ENCODE data around the gene CITED4.

CITED4 gene

GRCh38 chr1:40840526-40841323, 21.4 kb downstream of the CITED4 start:
- Histone ChIP-seq H3K27me3 (replicated peaks; ENCODE audit: control insufficient read depth, insufficient read depth, low read length) (peaks cover 34% of the 10 kb centered on the region), H3K4me1 (ENCODE audit: control insufficient read depth, insufficient read depth, low read length) (no peaks in the 10 kb centered on the region), H3K9ac (ENCODE audit: low read length) (no peak overlapping the region), H3K4me3 (ENCODE audit: low read length) (no peak overlapping the region), H3K9me3 (ENCODE audit: control insufficient read depth, low read length) (peaks cover 9% of the 10 kb centered on the region), H3K36me3 (ENCODE audit: control insufficient read depth, insufficient read depth, low read length, severe bottlenecking) (no peaks in the 10 kb centered on the region)
- no peak for DNase-seq (ENCODE audit: low read depth)

GRCh38 chr1:40839943-40840335, 22.2 kb downstream of the CITED4 start:
- no peak overlapping the region for H3K9ac ChIP-seq (ENCODE audit: low read length)
- H3K27me3 ChIP-seq (replicated peaks; ENCODE audit: control insufficient read depth, insufficient read depth, low read length), result peaks cover 40% of the 10 kb centered on the region
- no peak overlapping the region for H3K4me3 ChIP-seq (ENCODE audit: low read length)
- peaks cover 9% of the 10 kb centered on the region for H3K9me3 ChIP-seq (ENCODE audit: control insufficient read depth, low read length)
- no peaks in the 10 kb centered on the region for H3K36me3 ChIP-seq (ENCODE audit: control insufficient read depth, insufficient read depth, low read length, severe bottlenecking)
- DNase-seq (ENCODE audit: low read depth), result no peak
- no peaks in the 10 kb centered on the region for H3K4me1 ChIP-seq (ENCODE audit: control insufficient read depth, insufficient read depth, low read length)

- Histone ChIP-seq H3K36me3 (ENCODE audit: control insufficient read depth, insufficient read depth, low read length, severe bottlenecking) (no peaks in the 10 kb centered on the region), H3K9me3 (ENCODE audit: control insufficient read depth, low read length) (peaks cover 9% of the 10 kb centered on the region), H3K27me3 (replicated peaks; ENCODE audit: control insufficient read depth, insufficient read depth, low read length) (peaks cover 44% of the 10 kb centered on the region), H3K9ac (ENCODE audit: low read length) (no peak overlapping the region), H3K4me1 (ENCODE audit: control insufficient read depth, insufficient read depth, low read length) (no peaks in the 10 kb centered on the region), H3K4me3 (ENCODE audit: low read length) (no peak overlapping the region)
- DNase-seq (ENCODE audit: low read depth), result no peak
Measured at GRCh38 chr1:40838980-40839942, 22.9 kb downstream of the CITED4 start.

GRCh38 chr1:40838045-40838979, 23.9 kb downstream of the CITED4 start:
- H3K27me3 ChIP-seq (replicated peaks; ENCODE audit: control insufficient read depth, insufficient read depth, low read length), result peaks cover 39% of the 10 kb centered on the region
- H3K4me1 ChIP-seq (ENCODE audit: control insufficient read depth, insufficient read depth, low read length), result no peaks in the 10 kb centered on the region
- no peak for DNase-seq (ENCODE audit: low read depth)
- H3K9ac ChIP-seq (ENCODE audit: low read length), result no peak overlapping the region
- H3K9me3 ChIP-seq (ENCODE audit: control insufficient read depth, low read length), result peaks cover 9% of the 10 kb centered on the region
- no peaks in the 10 kb centered on the region for H3K36me3 ChIP-seq (ENCODE audit: control insufficient read depth, insufficient read depth, low read length, severe bottlenecking)
- no peak overlapping the region for H3K4me3 ChIP-seq (ENCODE audit: low read length)

GRCh38 chr1:40837601-40838000, 24.6 kb downstream of the CITED4 start:
- H3K9ac ChIP-seq (ENCODE audit: low read length), result no peak overlapping the region
- H3K4me3 ChIP-seq (ENCODE audit: low read length), result no peak overlapping the region
- H3K9me3 ChIP-seq (ENCODE audit: control insufficient read depth, low read length), result peaks cover 3% of the 10 kb centered on the region
- no peaks in the 10 kb centered on the region for H3K4me1 ChIP-seq (ENCODE audit: control insufficient read depth, insufficient read depth, low read length)
- H3K36me3 ChIP-seq (ENCODE audit: control insufficient read depth, insufficient read depth, low read length, severe bottlenecking), result no peaks in the 10 kb centered on the region
- DNase-seq (ENCODE audit: low read depth), result no peak
- H3K27me3 ChIP-seq (replicated peaks; ENCODE audit: control insufficient read depth, insufficient read depth, low read length), result peaks cover 39% of the 10 kb centered on the region

GRCh38 chr1:40836283-40836682, 25.9 kb downstream of the CITED4 start:
- peaks cover 35% of the 10 kb centered on the region for H3K27me3 ChIP-seq (replicated peaks; ENCODE audit: control insufficient read depth, insufficient read depth, low read length)
- no peak overlapping the region for H3K4me3 ChIP-seq (ENCODE audit: low read length)
- no peaks in the 10 kb centered on the region for H3K4me1 ChIP-seq (ENCODE audit: control insufficient read depth, insufficient read depth, low read length)
- H3K9me3 ChIP-seq (ENCODE audit: control insufficient read depth, low read length), result no peaks in the 10 kb centered on the region
- DNase-seq (ENCODE audit: low read depth), result no peak
- no peaks in the 10 kb centered on the region for H3K36me3 ChIP-seq (ENCODE audit: control insufficient read depth, insufficient read depth, low read length, severe bottlenecking)
- no peak overlapping the region for H3K9ac ChIP-seq (ENCODE audit: low read length)

- DNase-seq (ENCODE audit: low read depth), result no peak
- H3K27me3 ChIP-seq (replicated peaks; ENCODE audit: control insufficient read depth, insufficient read depth, low read length), result peaks cover 26% of the 10 kb centered on the region
Measured at GRCh38 chr1:40834968-40835545, 27.1 kb downstream of the CITED4 start.

GRCh38 chr1:40833979-40834378, 28.2 kb downstream of the CITED4 start:
- Histone ChIP-seq H3K36me3 (ENCODE audit: control insufficient read depth, insufficient read depth, low read length, severe bottlenecking) (no peaks in the 10 kb centered on the region), H3K9me3 (ENCODE audit: control insufficient read depth, low read length) (no peaks in the 10 kb centered on the region), H3K4me1 (ENCODE audit: control insufficient read depth, insufficient read depth, low read length) (no peaks in the 10 kb centered on the region), H3K4me3 (ENCODE audit: low read length) (no peak overlapping the region), H3K27me3 (replicated peaks; ENCODE audit: control insufficient read depth, insufficient read depth, low read length) (peaks cover 33% of the 10 kb centered on the region), H3K9ac (ENCODE audit: low read length) (no peak overlapping the region)
- no peak for DNase-seq (ENCODE audit: low read depth)

More at GRCh38 chr1:40834968-40835545, 27.1 kb downstream of the CITED4 start:
- Histone ChIP-seq H3K36me3 (ENCODE audit: control insufficient read depth, insufficient read depth, low read length, severe bottlenecking) (no peaks in the 10 kb centered on the region), H3K4me3 (ENCODE audit: low read length) (no peak overlapping the region), H3K9me3 (ENCODE audit: control insufficient read depth, low read length) (no peaks in the 10 kb centered on the region), H3K4me1 (ENCODE audit: control insufficient read depth, insufficient read depth, low read length) (no peaks in the 10 kb centered on the region), H3K9ac (ENCODE audit: low read length) (no peak overlapping the region)

GRCh38 chr1:40831001-40831732, 31.0 kb downstream of the CITED4 start:
- Histone ChIP-seq H3K27me3 (replicated peaks; ENCODE audit: control insufficient read depth, insufficient read depth, low read length) (peaks cover 47% of the 10 kb centered on the region), H3K4me3 (ENCODE audit: low read length) (no peak overlapping the region), H3K9me3 (ENCODE audit: control insufficient read depth, low read length) (no peaks in the 10 kb centered on the region), H3K36me3 (ENCODE audit: control insufficient read depth, insufficient read depth, low read length, severe bottlenecking) (no peaks in the 10 kb centered on the region), H3K4me1 (ENCODE audit: control insufficient read depth, insufficient read depth, low read length) (no peaks in the 10 kb centered on the region), H3K9ac (ENCODE audit: low read length) (no peak overlapping the region)
- no peak for DNase-seq (ENCODE audit: low read depth)

- Histone ChIP-seq H3K9me3 (ENCODE audit: control insufficient read depth, low read length) (no peaks in the 10 kb centered on the region), H3K27me3 (replicated peaks; ENCODE audit: control insufficient read depth, insufficient read depth, low read length) (peaks cover 43% of the 10 kb centered on the region), H3K36me3 (ENCODE audit: control insufficient read depth, insufficient read depth, low read length, severe bottlenecking) (no peaks in the 10 kb centered on the region), H3K4me3 (ENCODE audit: low read length) (no peak overlapping the region), H3K9ac (ENCODE audit: low read length) (no peak overlapping the region), H3K4me1 (ENCODE audit: control insufficient read depth, insufficient read depth, low read length) (no peaks in the 10 kb centered on the region)
- DNase-seq (ENCODE audit: low read depth), result no peak
Measured at GRCh38 chr1:40830419-40830943, 31.7 kb downstream of the CITED4 start.

Measured in adipocyte (in vitro differentiated cells).